ENCODE data around the gene CENATAC.

DNA sequence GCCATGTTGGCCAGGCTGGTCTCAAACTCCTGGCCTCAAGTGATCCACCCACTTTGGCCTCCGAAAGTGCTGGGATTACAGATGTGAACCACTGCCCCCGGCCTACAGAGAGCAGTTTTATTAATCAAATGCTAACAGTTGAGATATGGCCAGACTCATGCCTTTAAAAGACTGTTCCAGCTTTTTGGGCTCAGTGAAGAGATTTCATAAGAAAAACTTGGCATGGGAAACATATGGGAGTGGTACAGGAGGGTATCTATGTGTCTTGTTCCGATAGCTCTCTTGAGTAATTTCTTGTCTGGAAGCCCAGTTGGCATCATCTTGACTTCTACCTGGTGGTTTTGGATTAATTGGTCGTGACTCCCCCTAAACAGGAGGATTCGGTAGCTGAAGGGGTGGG, 40.9 kb downstream of the CENATAC start:
- TF ChIP-seq, protein P1, sequence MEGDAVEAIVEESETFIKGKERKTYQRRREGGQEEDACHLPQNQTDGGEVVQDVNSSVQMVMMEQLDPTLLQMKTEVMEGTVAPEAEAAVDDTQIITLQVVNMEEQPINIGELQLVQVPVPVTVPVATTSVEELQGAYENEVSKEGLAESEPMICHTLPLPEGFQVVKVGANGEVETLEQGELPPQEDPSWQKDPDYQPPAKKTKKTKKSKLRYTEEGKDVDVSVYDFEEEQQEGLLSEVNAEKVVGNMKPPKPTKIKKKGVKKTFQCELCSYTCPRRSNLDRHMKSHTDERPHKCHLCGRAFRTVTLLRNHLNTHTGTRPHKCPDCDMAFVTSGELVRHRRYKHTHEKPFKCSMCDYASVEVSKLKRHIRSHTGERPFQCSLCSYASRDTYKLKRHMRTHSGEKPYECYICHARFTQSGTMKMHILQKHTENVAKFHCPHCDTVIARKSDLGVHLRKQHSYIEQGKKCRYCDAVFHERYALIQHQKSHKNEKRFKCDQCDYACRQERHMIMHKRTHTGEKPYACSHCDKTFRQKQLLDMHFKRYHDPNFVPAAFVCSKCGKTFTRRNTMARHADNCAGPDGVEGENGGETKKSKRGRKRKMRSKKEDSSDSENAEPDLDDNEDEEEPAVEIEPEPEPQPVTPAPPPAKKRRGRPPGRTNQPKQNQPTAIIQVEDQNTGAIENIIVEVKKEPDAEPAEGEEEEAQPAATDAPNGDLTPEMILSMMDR (conservative IDR thresholded peaks at IDR 0.05; ENCODE audit: low read length): no peak
- no peak for TF ChIP-seq EZH2phosphoT487 (IDR thresholded peaks at IDR 0.05; ENCODE audit: borderline replicate concordance, low read depth, low read length)
